ENCODE results near the gene CD40LG.

- TF ChIP-seq CTCF (conservative IDR thresholded peaks at IDR 0.05; ENCODE audit: low read length) (peak; percentile 60), EZH2phosphoT487 (IDR thresholded peaks at IDR 0.05; ENCODE audit: borderline replicate concordance, low read depth, low read length) (no peak)
Measured at GRCh38 chrX:136608295-136608933, 39.5 kb upstream of the CD40LG start.

Data from OCI-LY7 (cell line).